ENCODE measurements around the gene KIRREL3.

- TF ChIP-seq POU5F1 (IDR thresholded peaks at IDR 0.05; ENCODE audit: low read depth, low read length) (no peak), RAD21 (IDR thresholded peaks at IDR 0.05 in 1 of 2, conservative IDR thresholded peaks at IDR 0.05 in 1 of 2; ENCODE audit: low read depth in 2 of 2, low read length in 2 of 2) (no peak), JUND (IDR thresholded peaks at IDR 0.05; ENCODE audit: low read length) (no peak), SIX5 (IDR thresholded peaks at IDR 0.05; ENCODE audit: low read depth, low read length) (no peak), CTCF (IDR thresholded peaks at IDR 0.05; ENCODE audit: control extremely low read depth in 1 of 3, insufficient read depth in 1 of 3, low read depth in 1 of 3, low read length in 3 of 3) (no peak)
Observed at GRCh38 chr11:126465573-126466188, 534.9 kb downstream of the KIRREL3 start.

All from H1 (cell line).